Measurements from ENCODE around the gene STARD13. TPM values are rescaled to one million over a fixed set of nuclear protein-coding genes. Genes with fewer than 3 reads are reported as not detected.

The STARD13 gene
- total and polyA plus RNA-seq, 12 donors = 7.1 to 38.3 (median 27.8) TPM

GRCh38 chr13:33262997-33263396 is 22.6 kb downstream of the STARD13 start:
- peak in 1 of 9 donors; percentile 14 for TF ChIP-seq CTCF (IDR thresholded peaks at IDR 0.05)
- intact Hi-C loops (cut with DNase I) = no loop called here

GRCh38 chr13:33262594-33262993 is 23.0 kb downstream of the STARD13 start:
- no peak for TF ChIP-seq CTCF (IDR thresholded peaks at IDR 0.05)
- Histone ChIP-seq H3K36me3 (no peaks in the 10 kb centered on the region), H3K4me1 (peaks cover 14 to 97% (median 87%) of the 10 kb centered on the region in 9 donors), H3K27me3 (no peaks in the 10 kb centered on the region), H3K27ac (peak overlapping the region in 9 of 10 donors; percentile 5 to 79 (median 54)), H3K9me3 (no peaks in the 10 kb centered on the region), H3K4me3 (no peak overlapping the region)
- ATAC-seq (peak in 4 of 8 donors; percentile 4 to 34 (median 16)), DNase-seq (no peak)
- intact Hi-C loops (cut with DNase I) = no loop called here
- WGBS, 2 donors = 60 to 62% methylated on average over 2 of the region's 2 CpGs

More at GRCh38 chr13:33262997-33263396, 22.6 kb downstream of the STARD13 start:
- H3K27ac ChIP-seq = peak overlapping the region in 9 of 10 donors; percentile 5 to 79 (median 54)
- no peak overlapping the region for H3K4me3 ChIP-seq
- 70 to 75% methylated on average over 2 of the region's 2 CpGs for WGBS, 2 donors
- H3K4me1 ChIP-seq = peaks cover 17 to 97% (median 86%) of the 10 kb centered on the region in 9 donors
- no peaks in the 10 kb centered on the region for H3K9me3 ChIP-seq
- DNase-seq (no peak), ATAC-seq (peak in 1 of 8 donors; percentile 24)
- no peaks in the 10 kb centered on the region for H3K27me3 ChIP-seq
- no peaks in the 10 kb centered on the region for H3K36me3 ChIP-seq

GRCh38 chr13:33262062-33262487 is 23.5 kb downstream of the STARD13 start:
- TF ChIP-seq CTCF (IDR thresholded peaks at IDR 0.05) = peak in 1 of 9 donors; percentile 14
- Histone ChIP-seq H3K9me3 (no peaks in the 10 kb centered on the region), H3K36me3 (no peaks in the 10 kb centered on the region), H3K27ac (peak overlapping the region in 8 of 10 donors; percentile 32 to 76 (median 54)), H3K4me1 (peaks cover 14 to 97% (median 89%) of the 10 kb centered on the region in 9 donors), H3K4me3 (no peak overlapping the region), H3K27me3 (no peaks in the 10 kb centered on the region)
- intact Hi-C loops (cut with DNase I) = no loop called here
- DNase-seq = no peak
- ATAC-seq = peak in 7 of 8 donors; percentile 34 to 68 (median 53)
- 40 to 47% methylated on average over 6 of the region's 6 CpGs for WGBS, 2 donors

- peaks cover 14 to 97% (median 91%) of the 10 kb centered on the region in 9 donors for H3K4me1 ChIP-seq
- no peak for DNase-seq
Measured at GRCh38 chr13:33261387-33262061, 24.0 kb downstream of the STARD13 start.

More at GRCh38 chr13:33261387-33262061, 24.0 kb downstream of the STARD13 start:
- Histone ChIP-seq H3K36me3 (no peaks in the 10 kb centered on the region), H3K9me3 (no peaks in the 10 kb centered on the region), H3K27me3 (no peaks in the 10 kb centered on the region), H3K27ac (peak overlapping the region in 8 of 10 donors; percentile 32 to 76 (median 54)), H3K4me3 (no peak overlapping the region)
- TF ChIP-seq CTCF (IDR thresholded peaks at IDR 0.05) = no peak
- 70 to 73% methylated on average over 9 of the region's 9 CpGs for WGBS, 2 donors
- intact Hi-C loops (cut with DNase I) = no loop called here
- ATAC-seq = peak in 1 of 8 donors; percentile 2
